Lower lobe of right lung (tissue), 2 donors: ENCODE data around the gene FIBCD1. TPM values are rescaled to one million over a fixed set of nuclear protein-coding genes. Genes with fewer than 3 reads are reported as not detected.

ENCODE experiments used
- ATAC-seq, 2 donors: fragments of 200-7000 bp; cut with Tn5 transposase; one replicate each; pipeline ENCODE4 v1.9.1; 2020 to 2022; ENCODE audit warnings: mild to moderate bottlenecking in 2 of 2, moderate library complexity in 2 of 2
- DNase-seq: peaks from one replicate; pipeline ENCODE4 v3.0.0-alpha.2; 2020
- H3K27ac ChIP-seq: fragments of 200-600 bp; one replicate; pipeline ENCODE4 v1.8.0; 2022
- H3K27me3 ChIP-seq: fragments of 200-600 bp; one replicate; pipeline ENCODE4 v1.8.0; 2022; ENCODE audit warnings: low read depth
- H3K36me3 ChIP-seq: fragments of 200-600 bp; one replicate; pipeline ENCODE4 v1.8.0; 2022; ENCODE audit warnings: mild to moderate bottlenecking
- H3K4me1 ChIP-seq: fragments of 200-600 bp; one replicate; pipeline ENCODE4 v1.8.0; 2022
- H3K4me3 ChIP-seq: fragments of 200-600 bp; one replicate; pipeline ENCODE4 v1.8.0; 2022; ENCODE audit warnings: mild to moderate bottlenecking
- H3K9me3 ChIP-seq: fragments of 200-600 bp; one replicate; pipeline ENCODE4 v1.8.0; 2022
- CTCF ChIP-seq: fragments of 200-600 bp; IDR thresholded peaks from one replicate; pipeline ENCODE4 v1.8.0; 2022; ENCODE audit warnings: antibody characterized with exemption, mild to moderate bottlenecking
- intact Hi-C: fragments of 100-400 bp; cut with DNase I; formaldehyde crosslinking; loops from one replicate; pipeline ENCODE4 v1.11.0; 2022
- total RNA-seq: library from RNA; stranded (reverse); fragmentation: NEBNext Ultra II Directional; extraction: Animal tissue kit (Norgen Biotek cat#: 25700); gene quantifications from one replicate; pipeline ENCODE4 v1.2.1, GENCODE V29; 2021
- donor health status: DM: no; HTN: yes; CAD: no; lungs with severe emphysema.

Gene FIBCD1
- total RNA-seq, 1 donor from 2014 or later = 1.3 TPM

GRCh38 chr9:130906735-130907416 lies 32.2 kb downstream of the FIBCD1 start:
- H3K27ac ChIP-seq = no peak overlapping the region
- intact Hi-C loops = no loop called here
- no peak overlapping the region for H3K4me3 ChIP-seq
- DNase-seq (no peak), ATAC-seq (no peak)
- peaks cover 40% of the 10 kb centered on the region for H3K27me3 ChIP-seq
- no peaks in the 10 kb centered on the region for H3K36me3 ChIP-seq
- no peak for TF ChIP-seq CTCF
- H3K4me1 ChIP-seq = no peaks in the 10 kb centered on the region
- no peaks in the 10 kb centered on the region for H3K9me3 ChIP-seq

DNA sequence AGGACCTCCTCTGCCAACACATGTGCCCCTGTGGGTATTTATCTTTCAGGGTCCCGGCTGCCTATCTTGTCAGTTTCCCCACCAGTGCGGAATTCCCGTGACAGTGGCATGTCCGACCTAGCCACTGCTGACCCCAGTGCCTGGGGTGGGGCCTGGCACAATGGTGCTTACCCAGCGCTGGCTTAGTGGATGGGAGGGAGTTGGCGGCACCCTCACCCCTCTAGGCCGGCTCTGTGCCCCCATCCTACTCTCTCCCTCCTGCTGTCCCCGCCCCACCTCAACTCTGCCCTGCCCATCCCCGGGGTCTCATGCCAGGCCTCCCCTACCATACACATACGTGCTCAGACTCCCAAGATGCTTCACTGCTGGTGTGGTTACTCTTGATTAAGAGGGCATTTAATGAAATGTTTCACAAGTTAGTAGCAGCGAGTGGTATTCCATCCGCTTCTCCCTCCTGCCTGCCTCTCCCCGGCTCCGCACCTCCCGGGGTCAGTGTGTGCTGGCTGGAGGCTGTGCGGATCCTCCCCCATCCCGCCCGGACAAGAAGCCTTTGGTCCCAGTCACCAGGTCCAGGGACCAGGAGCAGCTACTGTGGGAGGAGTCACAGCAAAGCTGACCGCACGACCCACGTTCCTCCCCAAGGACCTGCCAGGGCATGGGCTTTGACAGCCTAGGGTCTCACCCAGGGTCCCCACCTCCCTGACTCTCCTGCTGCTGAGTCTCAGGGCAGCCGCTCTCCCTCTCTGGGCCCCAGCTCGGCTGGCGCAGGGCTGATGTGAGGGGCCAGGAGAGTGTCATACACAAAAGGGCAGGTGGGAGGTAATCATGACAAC lies 32.9 kb downstream of the FIBCD1 start:
- H3K27me3 ChIP-seq = peaks cover 48% of the 10 kb centered on the region
- no peak overlapping the region for H3K27ac ChIP-seq
- intact Hi-C loops = no loop called here
- H3K36me3 ChIP-seq = no peaks in the 10 kb centered on the region
- ATAC-seq = no peak
- H3K4me3 ChIP-seq = no peak overlapping the region
- no peaks in the 10 kb centered on the region for H3K4me1 ChIP-seq
- DNase-seq = no peak
- no peaks in the 10 kb centered on the region for H3K9me3 ChIP-seq
- no peak for TF ChIP-seq CTCF

- intact Hi-C loops = no loop called here
- Histone ChIP-seq H3K4me3 (no peak overlapping the region), H3K27ac (no peak overlapping the region), H3K9me3 (no peaks in the 10 kb centered on the region), H3K27me3 (peaks cover 52% of the 10 kb centered on the region), H3K36me3 (no peaks in the 10 kb centered on the region), H3K4me1 (no peaks in the 10 kb centered on the region)
- ATAC-seq (no peak), DNase-seq (no peak)
- TF ChIP-seq CTCF = no peak
These were observed 33.7 kb downstream of the FIBCD1 start for GRCh38 chr9:130905125-130905901.

DNA sequence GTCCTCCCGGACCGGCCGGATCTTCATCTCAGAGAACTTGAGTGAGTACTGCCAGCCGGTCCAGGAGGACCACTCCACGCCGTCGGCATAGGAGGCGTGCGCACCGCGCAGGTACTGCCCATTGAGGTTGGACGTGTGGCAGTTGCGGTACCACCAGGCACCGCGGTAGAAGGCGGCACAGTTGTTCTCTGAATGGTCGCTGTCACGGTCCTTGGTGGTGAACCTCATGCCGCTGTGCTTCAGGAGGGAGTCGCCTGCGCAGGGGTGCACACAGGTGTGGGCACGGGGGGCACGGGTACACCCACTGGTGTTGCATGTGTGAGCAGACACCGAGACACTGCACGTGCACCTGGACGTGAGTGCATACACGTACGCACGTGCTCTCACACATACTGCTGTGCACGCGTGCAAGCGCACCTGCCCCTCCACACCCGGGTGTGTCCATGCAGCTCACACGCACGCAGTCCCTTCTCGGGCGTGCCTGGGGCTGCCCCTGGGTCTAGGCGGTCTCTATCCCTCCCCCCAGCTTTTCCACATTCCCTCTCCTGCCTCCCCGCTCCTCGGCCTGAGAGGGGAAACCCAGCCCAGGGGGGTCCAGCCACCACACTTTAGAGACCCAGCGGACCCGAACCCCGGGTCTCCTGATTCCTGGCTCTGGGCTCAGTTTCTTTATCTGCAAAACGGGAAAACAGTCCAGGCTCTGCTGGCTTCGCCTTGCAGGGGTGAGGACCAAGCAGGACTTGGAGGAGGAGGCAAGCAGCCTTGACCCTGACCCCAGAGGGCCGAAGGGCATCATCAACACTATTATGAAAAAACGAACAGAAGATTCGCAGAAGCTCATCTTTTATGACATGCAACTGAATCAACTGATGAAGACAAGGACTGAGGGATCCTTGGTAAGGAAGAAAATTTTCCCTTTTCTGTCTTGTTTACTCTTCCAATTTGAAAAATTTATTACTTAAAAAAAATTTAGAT lies 34.7 kb downstream of the FIBCD1 start:
- no peak for DNase-seq
- no peak for ATAC-seq
- intact Hi-C loops = no loop called here
- no peak for TF ChIP-seq CTCF
- H3K4me3 ChIP-seq = no peak overlapping the region
- no peaks in the 10 kb centered on the region for H3K4me1 ChIP-seq
- no peaks in the 10 kb centered on the region for H3K9me3 ChIP-seq
- peaks cover 52% of the 10 kb centered on the region for H3K27me3 ChIP-seq
- no peak overlapping the region for H3K27ac ChIP-seq
- H3K36me3 ChIP-seq = no peaks in the 10 kb centered on the region
